Gastroesophageal sphincter (tissue), 3 donors: ENCODE results near the gene DCBLD1.

Source experiments
- CTCF ChIP-seq, 4 experiments: fragments of 200-600 bp in 2 of 4; fragments of 450-650 bp in 2 of 4; sonication (generic) in 1 of 4; IDR thresholded peaks; one replicate each; pipeline ENCODE4 v1.5.1; 2017 to 2019; ENCODE audit warnings: antibody characterized with exemption in 4 of 4, mild to moderate bottlenecking in 2 of 4, moderate library complexity in 2 of 4
- EP300 ChIP-seq: sonication (generic); formaldehyde crosslinking; IDR thresholded peaks from one replicate; pipeline ENCODE4 v1.6.1; 2017; ENCODE audit warnings: antibody characterized with exemption, mild to moderate bottlenecking
- POLR2A ChIP-seq, 2 donors: fragments of 450-650 bp; IDR thresholded peaks; one replicate each; pipeline ENCODE4 v1.6.1; 2017; ENCODE audit warnings: antibody characterized with exemption in 2 of 2, mild to moderate bottlenecking in 2 of 2, moderate library complexity in 1 of 2
- POLR2AphosphoS5 ChIP-seq: sonication (generic); formaldehyde crosslinking; IDR thresholded peaks from one replicate; pipeline ENCODE4 v1.6.1; 2017; ENCODE audit warnings: antibody characterized with exemption

GRCh38 chr6:117456250-117456649 is 26.2 kb upstream of the DCBLD1 start:
- TF ChIP-seq POLR2A (IDR thresholded peaks at IDR 0.05): no peak
- no peak for TF ChIP-seq EP300
- no peak for TF ChIP-seq CTCF (IDR thresholded peaks at IDR 0.05)
- TF ChIP-seq POLR2AphosphoS5: no peak
